HPDE6-E6E7 (cell line): ENCODE measurements around the gene FBXO31.
"Not testable (repeated sequence)": the region's sequence is repeated elsewhere in the genome, so short reads cannot be mapped to it uniquely, and the experiment has no call there.

Source experiments
- DNase-seq: peaks from one replicate; pipeline ENCODE4 v3.0.0; 2011; ENCODE audit warnings: missing footprints; ENCODE audit errors: extremely low spot score

Gene FBXO31

GRCh38 chr16:87342978-87343752 is 40.4 kb downstream of the FBXO31 start:
- no peak for DNase-seq

GRCh38 chr16:87342504-87342903 is 41.1 kb downstream of the FBXO31 start:
- no peak for DNase-seq

GRCh38 chr16:87340198-87340597 is 43.4 kb downstream of the FBXO31 start:
- DNase-seq, result no peak

GRCh38 chr16:87339724-87340105 is 43.9 kb downstream of the FBXO31 start:
- not testable (repeated sequence) for DNase-seq

GRCh38 chr16:87339086-87339723 is 44.4 kb downstream of the FBXO31 start:
- DNase-seq, result no peak

GRCh38 chr16:87338155-87338765 is 45.3 kb downstream of the FBXO31 start:
- no peak for DNase-seq

GRCh38 chr16:87337262-87337771 is 46.3 kb downstream of the FBXO31 start:
- no peak for DNase-seq

- no peak for DNase-seq
These were observed 46.9 kb downstream of the FBXO31 start for GRCh38 chr16:87336434-87337240.

- DNase-seq, result no peak
These were observed 47.7 kb downstream of the FBXO31 start for GRCh38 chr16:87335625-87336433.

GRCh38 chr16:87334651-87335624 is 48.6 kb downstream of the FBXO31 start:
- no peak for DNase-seq

- DNase-seq, result no peak
These were observed 49.8 kb downstream of the FBXO31 start for GRCh38 chr16:87333581-87334331.

GRCh38 chr16:87333101-87333500 is 50.5 kb downstream of the FBXO31 start:
- no peak for DNase-seq

GRCh38 chr16:87332150-87332549 is 51.4 kb downstream of the FBXO31 start:
- DNase-seq, result no peak

- no peak for DNase-seq
These were observed 52.3 kb downstream of the FBXO31 start for GRCh38 chr16:87331241-87331801.

- DNase-seq, result no peak
These were observed 52.9 kb downstream of the FBXO31 start for GRCh38 chr16:87330646-87331045.

GRCh38 chr16:87330257-87330624 is 53.3 kb downstream of the FBXO31 start:
- DNase-seq, result no peak

- DNase-seq, result no peak
These were observed 53.9 kb downstream of the FBXO31 start for GRCh38 chr16:87329436-87330256.

- DNase-seq, result no peak
These were observed 54.7 kb downstream of the FBXO31 start for GRCh38 chr16:87328846-87329245.
